Ovary (tissue), 9 donors: ENCODE data around the gene S100A10. TPM values are rescaled to one million over a fixed set of nuclear protein-coding genes. Genes with fewer than 3 reads are reported as not detected.

Source experiments
- DNase-seq, 5 donors: peaks; one replicate each; pipeline ENCODE4 v3.0.0-alpha.2; 2019 to 2020
- H3K27ac ChIP-seq, 2 donors: fragments of 200-600 bp; one replicate each; pipeline versions ENCODE4 v1.5.1 to v1.8.0; 2019 to 2022
- H3K27me3 ChIP-seq: fragments of 200-600 bp; one replicate; pipeline ENCODE4 v1.8.0; 2022
- H3K36me3 ChIP-seq: fragments of 200-600 bp; sonication (generic); one replicate; pipeline ENCODE4 v1.5.1; 2019
- H3K4me1 ChIP-seq: one replicate; pipeline ENCODE4 v1.8.1; 2013; ENCODE audit warnings: mild to moderate bottlenecking, moderate library complexity; ENCODE audit not compliant: insufficient read depth
- H3K4me3 ChIP-seq: fragments of 200-600 bp; sonication (generic); one replicate; pipeline ENCODE4 v1.5.1; 2017
- H3K9me3 ChIP-seq, 2 donors: fragments of 200-600 bp in 1 of 2; sonication (generic) in 1 of 2; one replicate each; pipeline versions ENCODE4 v1.5.1 to v1.8.1; 2013 to 2019; ENCODE audit warnings: mild to moderate bottlenecking in 1 of 2, moderate library complexity in 1 of 2
- EP300 ChIP-seq: sonication (generic); formaldehyde crosslinking; IDR thresholded peaks from one replicate; pipeline ENCODE4 v1.6.1; 2017; ENCODE audit warnings: antibody characterized with exemption
- POLR2A ChIP-seq: fragments of 450-650 bp; IDR thresholded peaks from one replicate; pipeline ENCODE4 v1.6.1; 2017; ENCODE audit warnings: antibody characterized with exemption, mild to moderate bottlenecking, moderate library complexity
- WGBS, 3 donors: extraction: QIAGEN DNeasy Blood & Tissue Kit in 1 of 3; methylation state at CpG; one replicate each; pipeline versions ENCODE4 v1.1.5 to v1.1.7; 2013 to 2017; 5-methylcytosine and 5-hydroxymethylcytosine counted together
- intact Hi-C, 4 donors: fragments of 100-400 bp; cut with DNase I; formaldehyde crosslinking; loops; one replicate each; pipeline versions ENCODE4 v1.11.0 to v1.15.1; 2022 to 2023
- polyA plus RNA-seq, 2 donors: library from polyadenylated mRNA; stranded (reverse); fragments of 200-250 nt in 1 of 2; fragments of 350-450 nt in 1 of 2; fragmentation: Illumina TruSeq in 1 of 2; extraction: RNeasy Lipid Tissue Mini Kit (QIAGEN cat#74804) in 1 of 2; gene quantifications; one replicate each; pipeline ENCODE4 v1.2.3, GENCODE V29; 2013 to 2014
- total RNA-seq, 7 donors: library from RNA; depleted of rRNA in 2 of 7; stranded (reverse); fragments of >200 nt in 2 of 7; fragmentation: NEBNext Ultra II Directional in 3 of 7; extraction: Animal tissue kit (Norgen Biotek cat#: 25700) in 3 of 7; gene quantifications; one replicate each; pipeline versions ENCODE4 v1.1.0 to v1.2.4, GENCODE V29; 2016 to 2023
- TF ChIP-seq, protein P1 (sequence below), 3 donors: fragments of 450-650 bp in 2 of 3; fragments of 200-600 bp in 1 of 3; IDR thresholded peaks; one replicate each; pipeline versions ENCODE4 v1.5.1 to v1.8.0; 2016 to 2022; ENCODE audit warnings: antibody characterized with exemption in 3 of 3, mild to moderate bottlenecking in 1 of 3
- donor health status: DM: no; HTN: no; CAD: no; lungs with moderate emphysema.
- donor health status: DM: no; HTN: no; CAD: no.
- donor health status: Bipolar disorder and iron deficiency.
- donor health status: DM: yes; HTN: yes; CAD: no.
- donor health status: DM: no; HTN: no; CAD: no.
- donor health status: DM: yes; HTN: yes; CAD: no.

The S100A10 gene
- total and polyA plus RNA-seq, 9 donors: 38.6 to 642 (median 213) TPM

DNA sequence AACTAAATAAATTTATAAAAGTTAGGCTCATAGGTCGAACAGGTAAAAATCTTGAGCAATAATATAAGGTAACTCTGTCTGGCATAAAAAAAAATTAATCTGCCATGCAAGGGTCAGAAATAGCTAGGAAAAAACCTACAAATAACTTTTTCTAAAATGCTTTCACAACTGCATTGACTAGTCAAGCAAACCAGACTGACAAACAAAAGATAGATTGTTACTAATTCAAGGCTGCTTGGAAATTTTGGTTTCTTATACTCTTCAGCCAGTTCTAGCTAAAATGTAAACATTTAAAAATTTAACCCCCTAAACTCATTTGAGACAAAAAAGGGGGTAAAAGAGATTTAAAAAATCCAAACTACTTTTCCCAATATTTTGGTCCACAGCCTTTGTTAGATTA lies 40.8 kb downstream of the S100A10 start:
- intact Hi-C loops: no loop called here
- Histone ChIP-seq H3K9me3 (no peaks in the 10 kb centered on the region), H3K27me3 (no peaks in the 10 kb centered on the region), H3K4me1 (peaks cover 7% of the 10 kb centered on the region), H3K27ac (no peak overlapping the region), H3K4me3 (no peak overlapping the region), H3K36me3 (no peaks in the 10 kb centered on the region)
- TF ChIP-seq EP300: no peak
- TF ChIP-seq POLR2A: no peak
- TF ChIP-seq, protein P1, sequence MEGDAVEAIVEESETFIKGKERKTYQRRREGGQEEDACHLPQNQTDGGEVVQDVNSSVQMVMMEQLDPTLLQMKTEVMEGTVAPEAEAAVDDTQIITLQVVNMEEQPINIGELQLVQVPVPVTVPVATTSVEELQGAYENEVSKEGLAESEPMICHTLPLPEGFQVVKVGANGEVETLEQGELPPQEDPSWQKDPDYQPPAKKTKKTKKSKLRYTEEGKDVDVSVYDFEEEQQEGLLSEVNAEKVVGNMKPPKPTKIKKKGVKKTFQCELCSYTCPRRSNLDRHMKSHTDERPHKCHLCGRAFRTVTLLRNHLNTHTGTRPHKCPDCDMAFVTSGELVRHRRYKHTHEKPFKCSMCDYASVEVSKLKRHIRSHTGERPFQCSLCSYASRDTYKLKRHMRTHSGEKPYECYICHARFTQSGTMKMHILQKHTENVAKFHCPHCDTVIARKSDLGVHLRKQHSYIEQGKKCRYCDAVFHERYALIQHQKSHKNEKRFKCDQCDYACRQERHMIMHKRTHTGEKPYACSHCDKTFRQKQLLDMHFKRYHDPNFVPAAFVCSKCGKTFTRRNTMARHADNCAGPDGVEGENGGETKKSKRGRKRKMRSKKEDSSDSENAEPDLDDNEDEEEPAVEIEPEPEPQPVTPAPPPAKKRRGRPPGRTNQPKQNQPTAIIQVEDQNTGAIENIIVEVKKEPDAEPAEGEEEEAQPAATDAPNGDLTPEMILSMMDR (IDR thresholded peaks at IDR 0.05): no peak
- WGBS, 3 donors: 31 to 56% (median 36%) methylated on average over 1 of the region's 1 CpG
- DNase-seq: no peak

DNA sequence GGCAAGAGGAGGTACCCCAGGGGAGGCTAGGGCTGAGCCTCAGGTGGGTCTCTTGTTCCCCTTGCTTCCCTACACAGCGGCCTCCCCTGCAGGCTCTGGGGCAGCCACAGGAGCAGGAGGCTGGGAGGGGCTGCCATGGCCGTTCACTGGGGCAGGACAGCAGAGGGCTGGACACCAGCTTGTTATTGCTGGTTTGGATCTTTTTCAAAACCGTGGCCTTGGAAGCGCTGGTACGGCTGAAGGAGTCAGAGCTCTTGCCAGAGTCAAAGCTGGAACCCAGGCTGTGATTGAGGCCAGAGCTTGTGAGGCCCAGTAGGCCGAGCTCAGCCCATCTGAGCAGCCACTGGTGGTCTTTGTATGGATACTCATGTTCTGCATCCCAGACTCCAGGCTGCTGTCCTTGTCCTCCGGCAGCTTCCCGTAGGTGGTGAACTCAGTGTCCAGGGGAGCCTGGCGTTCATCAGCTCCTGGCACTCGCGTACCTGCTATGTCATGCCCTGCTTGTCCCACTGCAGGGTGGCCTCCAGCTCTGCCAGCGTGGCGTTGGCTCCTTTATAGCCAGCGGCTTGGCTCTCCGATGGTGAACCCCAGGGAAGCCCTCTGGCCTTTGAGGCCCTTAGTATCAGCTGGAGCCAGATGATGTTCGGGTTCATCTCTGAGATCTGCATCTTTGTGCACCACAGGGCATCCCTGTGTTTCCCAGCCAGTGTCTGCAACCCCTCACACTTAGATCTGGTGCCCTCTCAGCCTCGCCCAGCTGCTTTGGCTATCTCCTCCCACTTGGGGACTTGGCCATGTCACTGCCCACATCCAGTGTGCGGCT lies 44.1 kb downstream of the S100A10 start:
- no peaks in the 10 kb centered on the region for H3K36me3 ChIP-seq
- H3K27me3 ChIP-seq: no peaks in the 10 kb centered on the region
- intact Hi-C loops: no loop called here
- no peak overlapping the region for H3K27ac ChIP-seq
- whole genome bisulfite sequencing, 3 donors: 72 to 78% (median 74%) methylated on average over 18 of the region's 18 CpGs
- H3K4me3 ChIP-seq: no peak overlapping the region
- no peaks in the 10 kb centered on the region for H3K9me3 ChIP-seq
- H3K4me1 ChIP-seq: peaks cover 9% of the 10 kb centered on the region
- no peak for DNase-seq
- TF ChIP-seq POLR2A (no peak), EP300 (no peak)
- TF ChIP-seq, protein P1 (IDR thresholded peaks at IDR 0.05): no peak

DNA sequence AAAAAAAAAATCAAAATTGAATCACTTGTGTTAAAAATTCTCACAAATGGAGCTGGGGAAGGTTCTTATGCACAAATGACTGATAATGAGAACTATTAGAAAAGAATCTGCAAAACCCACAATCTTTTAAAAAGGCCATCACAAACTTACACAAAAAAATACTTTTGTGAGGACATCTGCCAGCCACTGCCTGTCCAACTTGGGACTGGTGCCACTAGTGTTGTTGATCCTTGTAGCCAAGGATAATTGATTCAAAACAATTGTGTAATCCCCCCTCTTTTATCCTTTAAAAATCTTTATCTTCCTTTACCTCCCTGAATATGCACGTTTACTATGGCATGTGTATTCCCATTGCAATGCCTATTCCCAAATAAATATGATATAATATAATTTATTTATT lies 45.2 kb downstream of the S100A10 start:
- 58 to 70% (median 66%) methylated on average over 1 of the region's 1 CpG for WGBS, 3 donors
- H3K9me3 ChIP-seq: no peaks in the 10 kb centered on the region
- DNase-seq: no peak

DNA sequence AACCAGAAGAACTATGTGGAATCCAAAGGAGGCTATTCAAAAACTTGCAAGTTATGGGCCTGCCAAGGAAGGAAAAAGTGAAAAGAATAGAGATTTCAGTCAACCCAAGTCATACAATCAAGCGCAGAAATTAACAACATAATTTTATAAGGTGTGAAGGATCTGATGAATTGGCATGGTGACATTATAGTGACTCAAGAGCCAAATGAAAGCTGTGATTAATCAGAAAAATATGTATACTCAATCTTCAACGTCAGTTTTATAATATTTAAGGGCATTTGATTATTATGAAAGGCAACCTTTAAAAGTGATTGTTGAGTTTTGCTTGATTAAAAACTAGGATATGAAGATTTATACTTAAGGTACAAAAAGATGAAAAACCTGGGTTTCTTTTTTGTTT lies 46.5 kb downstream of the S100A10 start:
- Histone ChIP-seq H3K27me3 (no peaks in the 10 kb centered on the region), H3K4me1 (peaks cover 14% of the 10 kb centered on the region), H3K4me3 (no peak overlapping the region), H3K36me3 (no peaks in the 10 kb centered on the region), H3K27ac (no peak overlapping the region), H3K9me3 (no peaks in the 10 kb centered on the region)
- no peak for DNase-seq
- TF ChIP-seq EP300 (no peak), POLR2A (no peak)
- TF ChIP-seq, protein P1 (IDR thresholded peaks at IDR 0.05): no peak
- intact Hi-C loops: no loop called here
- 84 to 92% (median 86%) methylated on average over 2 of the region's 2 CpGs for WGBS, 3 donors

More for the DNA sequence above, 45.2 kb downstream of the S100A10 start:
- Histone ChIP-seq H3K4me1 (peaks cover 10% of the 10 kb centered on the region), H3K36me3 (no peaks in the 10 kb centered on the region), H3K27me3 (no peaks in the 10 kb centered on the region), H3K4me3 (no peak overlapping the region), H3K27ac (no peak overlapping the region)
- intact Hi-C loops: no loop called here
- TF ChIP-seq EP300 (no peak), POLR2A (no peak)
- TF ChIP-seq, protein P1 (IDR thresholded peaks at IDR 0.05): no peak
